Measurements from ENCODE around the gene FZD2.
"Not testable (repeated sequence)": the region's sequence is repeated elsewhere in the genome, so short reads cannot be mapped to it uniquely, and the experiment has no call there.

The FZD2 gene

GRCh38 chr17:44556832-44557606 lies at the start of gene FZD2:
TSS of gene FZD2 (plus strand) at chr17:44557484. CDS start at chr17:44557689, 205 bp downstream.
- peak; percentile 3 to 21 for DNase-seq (ENCODE audit: extremely low read depth in 1 of 2, low read depth in 1 of 2)

- DNase-seq (ENCODE audit: extremely low read depth in 1 of 2, low read depth in 1 of 2): not testable (repeated sequence)
Measured at GRCh38 chr17:44511241-44512134, 45.8 kb upstream of the FZD2 start.

GRCh38 chr17:44518032-44518431 lies 39.3 kb upstream of the FZD2 start:
- no peak for DNase-seq (ENCODE audit: extremely low read depth in 1 of 2, low read depth in 1 of 2)

- DNase-seq (ENCODE audit: extremely low read depth in 1 of 2, low read depth in 1 of 2): peak in 1 of 2 donors; percentile 30
Measured at GRCh38 chr17:44522883-44523671, 34.2 kb upstream of the FZD2 start.

- no peak for DNase-seq (ENCODE audit: extremely low read depth in 1 of 2, low read depth in 1 of 2)
Measured at GRCh38 chr17:44523672-44523972, 33.7 kb upstream of the FZD2 start.

- DNase-seq (ENCODE audit: extremely low read depth in 1 of 2, low read depth in 1 of 2): no peak
Measured at GRCh38 chr17:44527102-44527501, 30.2 kb upstream of the FZD2 start.

- DNase-seq (ENCODE audit: extremely low read depth in 1 of 2, low read depth in 1 of 2): no peak
Measured at GRCh38 chr17:44527954-44528353, 29.3 kb upstream of the FZD2 start.

- no peak for DNase-seq (ENCODE audit: extremely low read depth in 1 of 2, low read depth in 1 of 2)
Measured at GRCh38 chr17:44529864-44530263, 27.4 kb upstream of the FZD2 start.

- DNase-seq (ENCODE audit: extremely low read depth in 1 of 2, low read depth in 1 of 2): no peak
Measured at GRCh38 chr17:44530896-44531418, 26.3 kb upstream of the FZD2 start.

- DNase-seq (ENCODE audit: extremely low read depth in 1 of 2, low read depth in 1 of 2): peak; percentile 69 to 80
Measured at GRCh38 chr17:44533533-44534246, 23.6 kb upstream of the FZD2 start.

- DNase-seq (ENCODE audit: extremely low read depth in 1 of 2, low read depth in 1 of 2): no peak
Measured at GRCh38 chr17:44536090-44536953, 21.0 kb upstream of the FZD2 start.

GRCh38 chr17:44537922-44538321 lies 19.4 kb upstream of the FZD2 start:
- not testable (repeated sequence) for DNase-seq (ENCODE audit: extremely low read depth in 1 of 2, low read depth in 1 of 2)

- DNase-seq (ENCODE audit: extremely low read depth in 1 of 2, low read depth in 1 of 2): no peak
Measured at GRCh38 chr17:44539673-44540072, 17.6 kb upstream of the FZD2 start.

GRCh38 chr17:44540246-44541084 lies 16.8 kb upstream of the FZD2 start:
- no peak for DNase-seq (ENCODE audit: extremely low read depth in 1 of 2, low read depth in 1 of 2)

GRCh38 chr17:44541884-44542581 lies 15.3 kb upstream of the FZD2 start:
- DNase-seq (ENCODE audit: extremely low read depth in 1 of 2, low read depth in 1 of 2): no peak

- DNase-seq (ENCODE audit: extremely low read depth in 1 of 2, low read depth in 1 of 2): no peak
Measured at GRCh38 chr17:44543213-44543904, 13.9 kb upstream of the FZD2 start.

- no peak for DNase-seq (ENCODE audit: extremely low read depth in 1 of 2, low read depth in 1 of 2)
Measured at GRCh38 chr17:44543905-44544523, 13.3 kb upstream of the FZD2 start.

Data from activated CD8-positive, alpha-beta memory T cell treated with anti-CD3 and anti-CD28 coated beads for 1 hour (primary cell).